GM21526 (cell line): ENCODE measurements around the gene PFAS.

Source experiments
- ATAC-seq: cut with Tn5 transposase; IDR thresholded peaks from one replicate; pipeline ENCODE4 v1.9.1; 2021; ENCODE audit warnings: moderate library complexity; ENCODE audit not compliant: unreplicated experiment, low FRiP score

The PFAS gene

DNA sequence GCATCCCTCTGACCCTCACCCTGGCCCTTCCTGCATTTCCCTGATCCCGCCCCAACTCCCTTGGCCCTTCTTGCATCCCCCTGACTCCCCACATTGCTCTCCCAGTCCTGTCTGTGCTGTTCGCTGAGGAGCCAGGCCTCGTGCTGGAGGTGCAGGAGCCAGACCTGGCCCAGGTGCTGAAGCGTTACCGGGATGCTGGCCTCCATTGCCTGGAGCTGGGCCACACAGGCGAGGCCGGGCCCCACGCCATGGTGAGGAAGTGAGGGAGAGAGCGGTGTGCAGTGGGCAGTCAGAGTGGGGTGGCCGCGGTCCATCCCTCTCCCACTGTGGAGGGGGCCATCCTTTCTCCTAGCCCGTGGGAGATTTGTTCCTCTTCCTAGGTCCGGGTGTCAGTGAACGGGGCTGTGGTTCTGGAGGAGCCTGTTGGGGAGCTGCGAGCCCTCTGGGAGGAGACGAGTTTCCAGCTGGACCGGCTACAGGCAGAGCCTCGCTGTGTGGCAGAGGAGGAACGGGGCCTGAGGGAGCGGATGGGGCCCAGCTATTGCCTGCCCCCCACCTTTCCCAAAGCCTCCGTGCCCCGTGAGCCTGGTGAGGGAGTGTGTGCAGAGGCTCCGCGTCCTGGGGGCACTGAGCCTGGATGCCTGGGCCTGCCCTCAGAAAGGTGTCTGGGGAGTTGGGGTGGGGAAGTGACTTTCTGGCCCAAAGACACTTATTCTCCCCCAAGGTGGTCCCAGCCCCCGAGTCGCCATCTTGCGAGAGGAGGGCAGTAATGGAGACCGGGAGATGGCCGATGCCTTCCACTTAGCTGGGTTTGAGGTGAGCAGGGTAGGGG is 17.8 kb downstream of the PFAS start:
- no peak for ATAC-seq

DNA sequence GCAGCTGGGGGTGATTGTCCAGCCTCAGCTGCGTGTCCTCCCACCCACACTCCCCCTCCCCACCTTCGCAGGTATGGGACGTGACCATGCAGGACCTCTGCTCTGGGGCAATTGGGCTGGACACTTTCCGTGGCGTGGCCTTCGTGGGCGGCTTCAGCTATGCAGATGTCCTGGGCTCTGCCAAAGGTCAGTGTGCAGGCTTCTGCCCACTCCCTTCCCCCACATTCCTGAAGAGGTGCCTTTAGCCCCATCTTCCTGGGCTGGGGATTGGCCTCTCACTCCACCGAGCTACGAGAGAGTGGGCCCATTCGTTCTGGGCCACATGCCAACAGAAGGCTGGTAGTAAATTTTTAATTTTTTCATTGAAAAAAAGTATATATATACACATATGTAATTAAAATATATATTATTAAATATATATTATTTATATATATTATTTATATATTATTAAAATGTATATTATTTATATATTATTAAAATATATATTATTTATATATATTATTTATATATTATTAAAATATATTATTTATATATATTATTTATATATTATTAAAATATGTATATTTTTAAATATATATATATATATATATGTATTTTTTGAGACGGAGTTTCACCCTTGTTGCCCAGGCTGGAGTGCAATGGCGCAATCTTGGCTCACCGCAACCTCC is 18.5 kb downstream of the PFAS start:
- ATAC-seq = no peak

DNA sequence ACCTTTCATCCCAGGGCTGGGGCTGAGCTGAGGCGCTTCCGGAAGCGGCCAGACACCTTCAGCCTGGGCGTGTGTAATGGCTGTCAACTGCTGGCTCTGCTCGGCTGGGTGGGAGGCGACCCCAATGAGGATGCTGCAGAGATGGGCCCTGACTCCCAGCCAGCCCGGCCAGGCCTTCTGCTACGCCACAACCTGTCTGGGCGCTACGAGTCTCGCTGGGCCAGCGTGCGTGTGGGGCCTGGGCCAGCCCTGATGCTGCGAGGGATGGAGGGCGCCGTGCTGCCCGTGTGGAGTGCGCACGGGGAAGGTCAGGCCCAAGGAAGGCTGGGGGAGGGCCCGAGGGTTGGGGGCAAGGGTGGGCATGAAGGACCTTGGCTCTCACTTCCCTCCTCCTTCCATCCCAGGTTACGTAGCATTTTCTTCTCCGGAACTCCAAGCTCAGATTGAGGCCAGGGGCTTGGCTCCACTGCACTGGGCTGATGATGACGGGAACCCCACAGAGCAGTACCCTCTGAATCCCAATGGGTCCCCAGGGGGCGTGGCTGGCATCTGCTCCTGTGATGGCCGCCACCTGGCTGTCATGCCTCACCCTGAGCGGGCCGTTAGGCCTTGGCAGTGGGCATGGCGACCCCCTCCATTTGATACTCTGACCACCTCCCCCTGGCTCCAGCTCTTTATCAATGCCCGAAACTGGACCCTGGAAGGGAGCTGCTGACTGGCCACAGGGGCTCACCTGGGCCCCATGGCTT is 19.6 kb downstream of the PFAS start:
- no peak for ATAC-seq

DNA sequence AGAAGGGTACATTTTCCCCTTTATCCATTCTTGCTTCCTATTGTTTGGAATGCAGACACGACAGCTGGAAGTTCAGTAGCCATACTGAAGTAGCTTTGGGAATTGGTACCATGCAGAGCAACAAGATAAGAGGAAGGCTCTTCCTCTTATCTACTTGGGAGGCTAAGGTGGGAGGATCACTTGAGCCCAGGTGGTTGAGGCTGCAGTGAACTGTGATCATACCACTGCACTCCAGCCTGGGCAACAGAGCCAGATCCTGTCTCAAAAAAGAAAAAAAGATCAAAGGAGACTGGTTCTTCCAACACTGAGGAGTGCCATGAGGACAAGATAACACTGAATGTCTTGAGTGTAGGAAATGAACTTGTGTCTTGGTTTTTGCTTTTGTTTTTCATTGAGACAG is 23.3 kb downstream of the PFAS start:
- no peak for ATAC-seq

- ATAC-seq = no peak
Observed at GRCh38 chr17:8273884-8274444, 24.9 kb downstream of the PFAS start.

GRCh38 chr17:8274816-8275215 is 25.7 kb downstream of the PFAS start:
- ATAC-seq = no peak

- no peak for ATAC-seq
Observed at GRCh38 chr17:8275421-8276290, 26.6 kb downstream of the PFAS start.

DNA sequence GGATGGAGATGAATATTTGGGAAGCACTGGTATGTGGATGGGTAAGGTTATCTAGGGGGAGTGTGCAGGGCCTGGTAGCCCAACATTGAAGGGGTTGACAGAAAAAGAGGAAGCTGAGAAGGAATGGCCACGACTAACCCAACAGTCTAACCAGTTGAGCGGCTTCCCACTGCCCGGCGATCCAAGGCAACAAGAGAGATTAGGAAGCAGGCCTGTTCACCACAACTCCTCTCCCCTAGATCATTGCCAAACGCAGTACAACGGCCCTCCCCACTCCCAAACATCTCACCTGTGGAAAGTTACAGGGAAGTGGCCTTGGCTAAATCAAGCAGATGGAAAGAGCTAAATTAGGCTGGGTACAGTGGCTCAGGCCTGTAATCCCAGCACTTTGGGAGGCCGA is 28.2 kb downstream of the PFAS start:
- ATAC-seq = no peak

GRCh38 chr17:8282345-8282744 is 33.3 kb downstream of the PFAS start:
- no peak for ATAC-seq

GRCh38 chr17:8283356-8283755 is 34.3 kb downstream of the PFAS start:
- ATAC-seq = no peak

- no peak for ATAC-seq
Observed at GRCh38 chr17:8284126-8284525, 35.0 kb downstream of the PFAS start.

DNA sequence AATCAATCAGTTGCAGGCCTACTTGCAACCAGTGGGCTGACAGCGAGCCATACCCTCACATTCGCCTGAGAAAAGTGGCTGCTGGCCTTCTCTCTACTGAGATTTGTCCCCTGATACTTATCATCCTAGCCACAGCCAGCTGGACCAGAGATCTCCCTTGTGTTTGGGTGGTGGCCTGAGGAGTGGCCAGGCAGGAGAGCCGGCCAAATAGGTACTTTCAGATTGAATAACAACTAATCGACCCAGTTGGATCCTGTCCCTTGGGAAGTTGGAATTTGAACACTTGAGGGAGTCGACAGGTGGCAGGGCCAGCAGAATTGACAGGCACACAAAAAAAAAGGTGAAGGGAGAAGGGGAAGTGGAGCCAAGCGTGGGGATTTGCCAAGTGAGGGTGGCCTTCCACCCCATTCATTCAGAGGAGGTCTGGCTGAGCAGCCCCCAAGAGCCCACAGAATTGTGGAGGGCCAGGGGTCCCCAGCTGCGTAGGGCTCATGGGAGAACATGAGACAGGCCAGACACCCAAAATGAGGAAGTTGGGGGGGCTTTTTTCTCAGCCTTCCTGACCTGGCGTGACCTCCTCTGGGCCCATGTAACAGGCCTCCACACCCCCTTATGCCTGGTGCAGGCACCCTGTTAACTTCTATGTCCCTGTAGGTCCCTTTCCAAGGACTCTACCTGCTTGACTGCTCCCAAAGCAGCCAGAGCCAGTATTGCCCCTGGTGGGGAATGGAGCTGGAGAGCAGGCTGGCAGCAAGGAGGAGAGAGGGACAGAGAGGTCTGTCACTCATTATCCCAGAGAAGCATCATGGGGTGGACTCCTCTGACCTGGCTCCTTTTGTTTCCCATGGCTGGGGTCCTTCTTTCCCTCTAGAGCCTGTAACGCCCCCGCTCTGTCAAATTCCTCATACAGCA is 36.4 kb downstream of the PFAS start:
- ATAC-seq = no peak

- ATAC-seq = no peak
Observed at GRCh38 chr17:8287651-8288335, 38.7 kb downstream of the PFAS start.

GRCh38 chr17:8288336-8289102 is 39.4 kb downstream of the PFAS start, which contains the start of gene RANGRF:
Gene RANGRF, plus strand, starts transcription at chr17:8288670. Its CDS starts 119 bp downstream, at chr17:8288789.
- peak; percentile 61 for ATAC-seq

- ATAC-seq = no peak
Observed at GRCh38 chr17:8289103-8289397, 40.0 kb downstream of the PFAS start.

GRCh38 chr17:8290043-8290442 is 41.0 kb downstream of the PFAS start:
- ATAC-seq = no peak

DNA sequence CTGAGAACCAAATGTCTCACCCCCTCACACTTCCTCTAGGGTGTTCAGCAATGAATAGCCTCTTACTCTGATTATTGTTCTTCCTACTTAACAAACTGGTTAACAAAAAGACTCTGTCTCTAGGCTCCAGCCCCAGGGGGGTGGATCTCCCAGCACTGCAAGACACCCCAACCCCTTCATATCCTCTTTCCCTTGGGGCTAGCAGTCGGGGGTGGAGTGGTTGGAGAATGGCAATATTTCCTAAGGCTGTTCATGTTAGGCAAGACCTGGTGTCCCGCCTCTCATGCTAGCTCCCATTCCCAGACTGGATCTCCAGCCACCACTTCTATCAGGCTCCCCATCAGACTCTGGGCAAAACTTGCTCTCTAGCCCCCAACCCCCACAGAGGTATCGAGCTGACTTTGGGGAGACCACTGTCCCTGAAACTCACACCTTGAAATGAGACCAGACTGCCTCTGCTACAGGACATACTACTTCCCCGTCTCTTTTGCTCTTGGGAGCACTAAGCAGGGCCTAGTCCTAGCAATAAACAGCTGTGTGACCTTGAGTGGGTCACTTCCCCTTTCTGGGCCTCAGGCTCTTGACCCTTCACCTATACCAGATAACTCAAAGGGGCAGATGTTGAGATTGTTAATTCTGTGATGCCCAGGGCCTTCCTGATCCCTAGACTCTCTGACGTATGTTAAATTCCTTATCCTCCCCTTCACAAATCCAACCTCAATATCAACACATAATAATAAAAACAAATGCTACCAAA is 43.7 kb downstream of the PFAS start:
- ATAC-seq = no peak
